HG02884 (cell line): ENCODE data around the gene INHA.

Source experiments
- ATAC-seq: cut with Tn5 transposase; IDR thresholded peaks from one replicate; pipeline ENCODE4 v1.9.1; 2021; ENCODE audit warnings: mild to moderate bottlenecking, moderate library complexity; ENCODE audit not compliant: unreplicated experiment

Gene INHA

GRCh38 chr2:219608399-219608964 is 36.4 kb downstream of the INHA start:
- no peak for ATAC-seq

- no peak for ATAC-seq
Measured at GRCh38 chr2:219609149-219609750, 37.1 kb downstream of the INHA start.

- ATAC-seq: no peak
Measured at GRCh38 chr2:219611306-219611705, 39.2 kb downstream of the INHA start.

GRCh38 chr2:219611866-219612576 is 39.9 kb downstream of the INHA start:
- ATAC-seq: no peak

- ATAC-seq: no peak
Measured at GRCh38 chr2:219612577-219613286, 40.6 kb downstream of the INHA start.

- no peak for ATAC-seq
Measured at GRCh38 chr2:219613461-219614070, 41.5 kb downstream of the INHA start.

- ATAC-seq: no peak
Measured at GRCh38 chr2:219614076-219614860, 42.2 kb downstream of the INHA start.

GRCh38 chr2:219615036-219615435 is 42.9 kb downstream of the INHA start:
- no peak for ATAC-seq

- ATAC-seq: no peak
Measured at GRCh38 chr2:219615894-219616293, 43.8 kb downstream of the INHA start.

GRCh38 chr2:219616550-219616949 is 44.4 kb downstream of the INHA start:
- no peak for ATAC-seq

GRCh38 chr2:219618733-219619122 is 46.6 kb downstream of the INHA start:
- ATAC-seq: no peak

- ATAC-seq: no peak
Measured at GRCh38 chr2:219619235-219619634, 47.1 kb downstream of the INHA start.

GRCh38 chr2:219620546-219620945 is 48.4 kb downstream of the INHA start:
- no peak for ATAC-seq

- no peak for ATAC-seq
Measured at GRCh38 chr2:219621935-219622334, 49.8 kb downstream of the INHA start.

- no peak for ATAC-seq
Measured at GRCh38 chr2:219622472-219622871, 50.4 kb downstream of the INHA start.

GRCh38 chr2:219624565-219624964 is 52.5 kb downstream of the INHA start:
- ATAC-seq: no peak

GRCh38 chr2:219625179-219625578 is 53.1 kb downstream of the INHA start:
- no peak for ATAC-seq
